ENCODE data around the gene MYH10.

Gene MYH10

GRCh38 chr17:8444494-8444893 is 186.0 kb downstream of the MYH10 start:
- no peak for DNase-seq (ENCODE audit: low read depth in 2 of 2)

DNA sequence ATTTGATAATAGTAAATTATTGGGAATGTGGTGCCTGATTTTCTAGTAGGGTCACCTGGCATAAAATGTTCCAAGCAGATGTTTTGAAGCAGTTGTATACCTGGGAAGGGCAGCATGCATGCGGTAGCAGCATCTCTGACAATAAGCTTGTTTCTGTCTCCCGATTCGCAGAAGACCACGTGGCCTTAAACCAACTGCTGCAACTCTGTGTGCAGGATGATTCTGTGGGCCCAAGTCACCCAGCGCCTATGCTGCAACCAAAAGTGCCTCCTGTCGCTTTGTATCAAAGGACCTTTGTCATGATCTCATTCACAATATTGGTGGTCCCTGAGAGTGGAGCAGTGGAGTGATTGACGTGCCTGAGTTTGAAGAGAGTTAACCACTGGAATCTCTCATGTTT is 186.8 kb downstream of the MYH10 start:
- no peak for DNase-seq (ENCODE audit: low read depth in 2 of 2)

DNA sequence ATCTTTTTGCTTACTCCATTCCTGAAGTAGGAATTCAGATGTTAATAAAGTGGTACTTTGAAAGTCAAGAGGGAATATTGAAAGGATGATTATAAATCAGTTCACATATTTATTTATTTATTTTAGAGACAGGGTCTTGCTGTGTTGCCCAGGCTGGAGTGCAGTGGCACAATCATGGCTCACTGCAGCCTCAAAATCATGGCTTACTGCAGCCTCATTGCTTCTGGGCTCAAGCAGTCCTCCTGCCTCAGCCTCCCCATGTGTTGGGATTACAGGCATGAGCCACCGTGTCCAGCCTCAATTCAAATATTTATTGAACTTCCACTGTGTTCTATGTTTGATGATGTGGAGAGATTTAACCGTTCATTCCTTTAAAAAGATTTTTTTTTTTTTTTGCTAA is 188.2 kb downstream of the MYH10 start:
- DNase-seq (ENCODE audit: low read depth in 2 of 2) = no peak

GRCh38 chr17:8441690-8442089 is 188.8 kb downstream of the MYH10 start:
- no peak for DNase-seq (ENCODE audit: low read depth in 2 of 2)

- no peak for DNase-seq (ENCODE audit: low read depth in 2 of 2)
These were observed 190.8 kb downstream of the MYH10 start for GRCh38 chr17:8439681-8440080.

DNA sequence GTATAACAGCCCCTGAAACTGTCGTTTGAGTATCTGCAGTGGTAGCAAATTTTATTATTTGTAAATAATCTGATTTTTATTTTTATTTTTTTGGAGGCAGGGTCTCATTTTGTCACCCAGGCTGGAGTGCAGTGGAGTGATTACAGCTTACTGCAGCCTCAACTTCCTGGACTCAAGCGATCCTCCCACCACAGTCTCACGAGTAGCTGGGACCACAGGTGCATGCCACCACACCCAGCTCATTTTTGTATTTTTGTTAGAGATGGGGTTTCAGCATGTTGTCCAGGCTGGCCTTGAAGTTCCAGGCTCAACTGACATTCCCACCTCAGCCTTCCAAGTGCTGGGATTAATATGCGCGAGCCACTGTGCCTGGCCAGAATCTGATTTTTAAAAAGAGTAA is 192.1 kb downstream of the MYH10 start:
- no peak for DNase-seq (ENCODE audit: low read depth in 2 of 2)

GRCh38 chr17:8436844-8437171 is 193.7 kb downstream of the MYH10 start:
- DNase-seq (ENCODE audit: low read depth in 2 of 2) = no peak

DNA sequence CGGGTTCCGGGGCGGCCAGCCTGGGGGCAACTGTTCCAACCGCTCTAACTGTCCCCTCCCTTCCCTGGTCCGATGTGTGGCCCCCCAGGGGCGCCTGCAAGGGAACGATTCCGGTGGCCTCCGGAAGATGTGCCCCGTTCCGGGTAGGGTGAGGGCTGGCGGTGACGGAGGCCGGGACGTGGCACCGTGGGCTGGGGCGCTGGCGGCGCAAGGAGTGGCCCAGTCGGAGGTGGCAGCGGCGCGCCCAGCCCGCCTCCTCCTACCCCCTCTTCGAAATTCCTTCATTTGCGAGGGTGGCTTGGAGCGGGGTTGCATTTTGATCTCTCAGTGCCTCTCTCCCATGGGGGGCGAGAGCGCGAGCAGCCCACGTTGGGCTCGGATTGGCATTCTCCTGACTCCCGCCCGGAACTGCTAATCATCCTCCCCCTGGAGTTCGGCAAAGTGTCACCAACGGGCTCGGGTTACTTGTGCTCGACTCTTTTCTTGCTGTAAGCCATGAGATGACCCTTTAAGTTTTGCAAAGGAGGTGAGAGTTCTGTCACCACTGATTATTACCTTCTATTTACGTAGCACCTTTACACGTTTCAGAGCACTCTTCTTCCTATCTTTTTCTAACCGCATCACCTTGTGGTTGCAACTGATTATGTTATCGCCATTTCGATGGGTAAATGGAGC is 194.2 kb downstream of the MYH10 start:
- peak; percentile 25 to 35 for DNase-seq (ENCODE audit: low read depth in 2 of 2)

- peak; percentile 97 to 98 for DNase-seq (ENCODE audit: low read depth in 2 of 2)
These were observed 195.0 kb downstream of the MYH10 start, which contains the start of gene NDEL1 for GRCh38 chr17:8435245-8436168. Gene NDEL1 (plus strand): TSS chr17:8435884. CDS start chr17:8444272, 8,388 bp downstream.

DNA sequence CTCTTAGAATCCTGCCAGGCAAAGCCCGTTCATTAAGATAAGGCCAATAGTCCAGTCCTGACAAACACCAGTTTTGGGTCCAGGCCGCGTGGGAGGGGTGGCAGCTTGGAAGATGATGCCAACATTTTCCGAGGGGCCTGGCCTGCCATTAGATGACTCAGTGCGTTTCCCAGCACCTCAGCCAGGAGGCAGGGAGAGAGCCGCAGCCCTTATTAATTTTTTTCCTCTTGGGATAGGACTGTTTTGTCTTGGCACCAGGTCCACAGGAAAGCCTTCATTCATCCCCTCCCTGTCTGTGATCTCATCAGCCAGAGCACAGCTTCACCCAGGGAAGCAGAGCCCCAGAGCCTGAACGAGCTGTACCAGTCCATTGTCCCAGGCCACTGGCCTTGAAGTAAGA is 199.6 kb downstream of the MYH10 start:
- no peak for DNase-seq (ENCODE audit: low read depth in 2 of 2)

DNA sequence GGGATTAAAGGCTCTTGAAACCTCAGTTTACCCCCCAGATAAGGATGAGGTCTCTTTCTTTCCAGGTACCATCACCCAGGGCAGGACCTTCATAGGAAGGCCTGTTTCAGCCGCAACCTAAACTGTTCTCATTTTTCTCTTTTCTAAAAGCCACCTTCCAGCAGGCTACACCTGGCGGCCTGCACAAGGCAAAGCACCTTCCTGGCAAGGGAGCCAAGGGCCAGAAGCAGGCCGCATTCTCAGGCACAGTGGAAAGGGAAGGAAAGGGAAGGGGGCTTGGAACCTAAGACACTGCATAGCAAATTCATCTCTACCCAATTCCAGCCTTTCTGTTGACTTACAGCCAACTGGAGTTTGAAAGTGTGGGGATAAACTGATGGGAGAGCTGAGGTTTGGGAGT is 203.7 kb downstream of the MYH10 start:
- DNase-seq (ENCODE audit: low read depth in 2 of 2) = no peak

DNA sequence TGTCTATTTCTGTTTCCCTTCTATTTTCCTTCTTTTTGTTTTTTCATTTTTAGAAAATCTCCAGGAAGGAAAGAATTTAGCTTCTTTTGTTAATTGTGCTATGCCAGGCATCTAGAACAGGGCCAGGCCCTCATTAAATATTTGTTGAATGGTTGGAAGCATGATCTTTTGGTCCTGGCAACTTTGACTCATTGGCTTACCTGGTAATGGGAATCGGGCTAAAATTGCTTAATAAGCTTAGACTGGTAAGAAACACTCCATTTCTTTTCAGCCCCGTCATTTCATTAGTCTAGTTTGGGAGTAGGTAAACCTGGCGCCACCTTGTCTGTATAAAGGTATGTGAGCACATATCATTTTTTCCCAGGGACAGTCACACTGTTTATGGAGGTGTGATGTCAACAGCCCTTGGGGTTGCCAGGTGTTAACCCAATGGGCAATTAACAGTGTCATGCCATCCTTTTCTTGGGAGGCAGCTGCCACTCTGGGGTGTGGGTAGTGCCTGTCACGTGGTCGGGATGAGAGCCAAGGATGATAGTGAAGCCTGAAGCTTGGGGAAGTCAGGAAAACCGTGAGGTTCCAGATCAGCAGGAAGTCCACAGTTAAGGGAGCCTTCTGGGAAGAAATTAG is 204.3 kb downstream of the MYH10 start:
- DNase-seq (ENCODE audit: low read depth in 2 of 2) = no peak
